Hippocampal formation (tissue), 2 donors: ENCODE data around the gene PLSCR3.
"Not testable (repeated sequence)": the region's sequence is repeated elsewhere in the genome, so short reads cannot be mapped to it uniquely, and the experiment has no call there.

ENCODE experiments used
- DNase-seq, 2 donors: peaks; one replicate each; lab custom pipeline; 2025; lab: John Stamatoyannopoulos, UW

Gene PLSCR3

DNA sequence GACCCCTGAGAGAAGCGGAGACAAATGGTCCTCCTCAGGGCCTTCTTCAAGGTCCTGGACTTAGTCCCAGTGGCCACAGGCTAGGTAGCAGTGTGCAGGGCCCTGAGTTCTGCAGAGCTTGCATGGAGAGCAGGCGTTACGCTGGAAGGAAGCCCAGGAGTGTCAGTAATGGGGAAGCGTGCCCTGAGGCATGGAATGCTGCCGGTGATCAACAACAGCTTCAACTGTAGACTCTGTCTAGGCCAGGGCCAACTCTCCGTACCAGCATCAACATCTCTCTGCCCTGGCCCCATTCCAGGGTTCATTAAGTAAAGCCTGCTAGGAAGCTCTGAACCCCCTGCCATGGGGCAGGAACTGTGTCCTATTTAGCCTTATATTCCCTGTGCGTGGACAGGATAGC is 14.0 kb downstream of the PLSCR3 start:
- DNase-seq = no peak

DNA sequence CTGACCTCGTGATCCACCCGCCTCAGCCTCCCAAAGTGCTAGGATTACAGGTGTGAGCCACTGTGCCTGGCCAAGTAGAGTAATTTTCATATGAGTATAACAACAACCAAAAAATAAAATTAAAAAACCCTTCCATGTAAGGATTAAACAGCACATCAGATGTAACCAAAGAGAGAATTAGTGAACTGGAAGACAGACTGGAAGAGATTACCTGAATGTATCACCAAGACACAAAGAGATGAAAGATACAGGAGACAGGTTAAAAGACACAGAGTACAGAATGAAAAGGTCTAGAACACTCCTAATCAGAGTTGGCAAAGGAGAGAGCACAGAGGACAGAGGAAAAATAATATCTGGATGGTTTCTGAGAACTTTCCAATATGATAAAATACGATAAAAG is 15.2 kb downstream of the PLSCR3 start:
- no peak for DNase-seq

DNA sequence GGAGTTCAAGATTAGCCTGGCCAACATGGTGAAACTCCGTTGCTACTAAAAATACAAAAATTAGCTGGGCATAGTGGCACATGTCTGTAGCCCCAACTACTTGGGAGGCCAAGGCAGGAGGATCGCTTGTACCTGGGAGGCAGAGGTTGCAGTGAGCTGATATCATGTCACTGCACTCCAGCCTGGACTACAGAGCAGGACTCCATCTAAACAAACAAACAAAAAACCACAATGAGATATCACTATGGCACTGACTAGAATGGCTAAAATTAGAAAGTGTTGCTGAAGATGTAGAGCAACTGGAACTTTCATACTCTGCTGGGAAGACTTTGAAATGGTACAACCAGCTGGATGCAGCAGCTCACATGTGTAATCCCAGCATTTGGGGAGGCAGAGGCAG is 20.0 kb downstream of the PLSCR3 start:
- DNase-seq = no peak

DNA sequence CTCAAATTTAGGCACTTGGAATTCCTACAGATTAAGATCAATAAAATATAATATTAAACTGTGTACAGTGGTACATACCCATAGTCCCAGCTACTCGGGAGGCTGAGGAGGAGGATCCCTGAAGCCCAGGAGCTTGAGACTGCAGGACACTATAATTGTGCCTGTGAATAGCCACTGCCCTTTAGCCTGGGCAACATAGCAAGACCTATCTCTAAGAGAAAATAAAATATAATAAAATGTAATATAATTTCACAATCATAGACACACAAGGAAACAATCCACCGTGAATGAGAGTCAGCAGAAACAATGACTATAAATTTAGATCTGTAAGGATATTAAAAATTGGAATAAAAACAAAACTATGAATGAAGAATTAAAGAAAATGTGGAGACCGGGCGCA is 23.5 kb downstream of the PLSCR3 start:
- no peak for DNase-seq

DNA sequence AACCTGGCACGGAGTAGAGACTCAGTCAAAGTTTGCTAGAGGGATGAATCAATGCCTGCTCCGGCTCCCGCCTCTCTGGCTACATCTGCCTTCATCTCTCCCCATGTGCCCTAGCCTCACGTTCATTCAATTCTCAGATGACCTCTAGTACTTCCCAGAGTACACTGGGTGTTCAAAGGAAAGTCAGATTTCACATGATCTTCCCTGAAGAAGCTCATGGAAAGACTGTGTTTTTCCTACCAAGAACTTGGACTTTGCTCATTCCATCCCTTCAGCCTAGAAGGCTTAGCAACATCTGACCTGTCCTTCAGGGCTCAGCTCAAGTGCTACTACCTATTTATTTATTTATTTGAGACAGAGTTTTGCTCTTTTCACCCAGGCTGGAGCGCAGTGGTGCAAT is 24.5 kb downstream of the PLSCR3 start:
- DNase-seq = no peak

DNA sequence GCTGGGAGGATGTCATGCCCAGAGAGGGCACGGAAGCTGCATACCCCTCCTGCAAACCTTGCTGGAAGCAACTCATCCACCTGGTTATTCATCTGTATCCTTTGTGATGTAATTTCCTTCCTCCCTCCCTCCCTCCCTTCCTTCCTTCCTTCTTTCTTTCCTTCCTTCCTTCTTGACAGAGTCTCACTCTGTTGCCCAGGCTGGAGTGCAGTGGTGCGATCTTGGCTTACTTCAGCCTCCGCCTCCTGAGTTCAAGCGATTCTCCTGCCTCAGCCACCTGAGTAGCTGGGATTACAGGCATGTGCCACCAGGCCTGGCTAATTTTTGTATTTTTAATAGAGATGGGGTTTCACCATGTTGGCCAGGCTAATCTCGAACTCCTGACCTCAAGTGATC is 25.7 kb downstream of the PLSCR3 start:
- not testable (repeated sequence) for DNase-seq

DNA sequence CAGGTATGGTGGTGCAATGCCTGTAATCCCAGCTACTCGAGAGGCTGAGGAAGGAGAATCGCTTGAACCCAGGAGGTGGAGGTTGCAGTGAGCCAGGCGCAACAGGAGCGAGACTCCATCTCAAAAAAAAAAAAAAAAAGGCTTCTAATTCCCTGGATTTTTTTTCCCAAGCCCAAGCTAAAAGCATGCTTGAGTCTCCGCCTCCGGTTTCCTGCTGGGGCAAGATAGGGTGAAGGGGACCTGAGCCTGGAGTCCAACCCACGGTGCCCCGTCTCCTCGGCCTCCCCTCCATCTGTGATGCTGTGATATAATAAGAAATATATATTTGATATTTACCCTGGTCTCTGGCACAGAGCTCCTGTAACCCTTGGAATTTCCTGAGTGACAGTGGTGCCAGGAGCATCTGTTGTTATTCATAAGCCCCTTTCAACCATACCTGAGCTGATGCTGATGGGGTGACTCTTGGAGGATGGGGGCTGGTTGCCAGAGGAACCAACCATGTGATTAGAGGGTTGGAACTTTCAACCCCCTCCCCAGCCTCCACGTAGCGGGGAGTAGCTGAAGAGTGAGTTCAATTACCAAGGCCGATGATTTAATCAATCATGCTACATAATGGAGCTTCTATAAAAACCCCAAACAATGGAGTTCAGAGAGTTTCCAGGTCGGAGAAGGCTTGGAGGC is 26.3 kb downstream of the PLSCR3 start:
- DNase-seq = no peak

DNA sequence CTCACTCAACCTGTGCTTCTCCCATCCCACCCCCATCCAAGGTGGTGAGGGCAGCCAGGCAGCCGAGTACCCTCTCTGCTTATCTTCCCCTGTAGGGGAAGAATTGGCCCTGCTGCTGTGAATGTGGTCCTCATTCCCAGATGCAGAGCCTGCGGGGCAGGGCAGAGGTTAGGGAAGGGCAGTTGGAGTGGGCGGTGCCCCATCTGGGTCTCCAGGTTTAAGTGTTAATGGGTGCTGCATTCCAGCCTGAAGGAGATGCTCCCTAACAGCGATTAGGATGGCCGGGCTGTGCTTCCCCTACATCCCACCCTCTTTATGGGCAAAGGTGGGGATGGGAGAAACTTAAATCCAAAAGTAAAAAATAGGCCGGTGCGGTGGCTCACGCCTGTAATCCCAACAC is 27.2 kb downstream of the PLSCR3 start:
- DNase-seq = no peak

DNA sequence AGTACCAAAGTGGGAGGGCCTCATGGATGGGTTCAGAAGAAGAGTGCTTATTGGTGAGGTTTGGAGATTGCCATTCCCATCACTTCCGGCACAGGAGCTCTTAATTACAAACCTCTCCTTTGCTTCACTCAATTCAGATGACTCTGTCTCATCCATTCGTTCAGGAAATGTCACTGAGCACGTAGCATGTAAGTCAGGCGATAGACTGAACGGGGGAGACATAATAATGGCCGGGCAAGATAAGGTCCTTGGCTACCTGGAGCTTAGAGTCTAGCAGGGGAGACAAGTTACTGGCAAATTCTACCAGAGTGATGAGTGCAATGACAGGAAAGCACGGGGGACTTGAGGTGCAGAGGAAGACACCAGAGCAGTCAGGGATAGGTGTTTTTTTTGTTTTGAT is 28.4 kb downstream of the PLSCR3 start:
- DNase-seq = not testable (repeated sequence)

DNA sequence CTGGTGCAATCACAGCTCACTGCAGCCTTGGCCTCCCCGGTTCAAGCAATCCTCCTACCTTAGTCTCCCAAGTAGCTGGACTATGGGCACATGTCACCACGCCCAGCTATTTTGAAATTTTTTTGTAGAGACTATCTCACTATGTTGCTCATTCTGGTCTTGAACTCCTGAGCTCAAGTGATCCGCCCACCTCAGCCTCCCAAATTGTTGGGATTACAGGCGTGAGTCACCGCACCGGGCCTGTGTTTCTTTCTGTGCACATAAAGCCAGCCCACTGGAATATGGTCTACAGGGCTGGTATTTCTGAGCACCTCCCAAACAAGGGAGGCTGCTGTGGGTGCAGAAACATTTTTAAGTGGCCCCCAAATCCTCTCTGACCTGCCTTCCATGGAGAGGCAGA is 31.0 kb downstream of the PLSCR3 start:
- no peak for DNase-seq

DNA sequence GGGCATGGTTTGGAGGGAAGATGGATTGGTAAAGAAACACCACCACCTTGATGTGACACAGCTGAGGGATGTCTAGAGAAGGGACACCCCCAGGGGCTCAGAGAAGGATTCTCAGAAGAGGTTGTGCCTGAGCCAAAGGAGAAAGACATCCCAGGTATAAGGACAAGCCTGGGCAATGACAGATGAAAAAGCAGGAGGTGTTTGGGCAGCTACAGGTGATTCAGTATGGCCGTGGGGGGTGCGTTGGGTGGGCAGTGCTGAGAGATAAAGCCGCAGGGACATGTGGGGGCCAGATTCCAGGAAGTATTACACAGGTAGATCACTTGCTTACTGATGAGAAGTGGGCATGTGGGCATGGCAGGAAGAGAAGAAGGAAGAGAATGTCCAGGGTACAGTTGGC is 32.4 kb downstream of the PLSCR3 start:
- no peak for DNase-seq

DNA sequence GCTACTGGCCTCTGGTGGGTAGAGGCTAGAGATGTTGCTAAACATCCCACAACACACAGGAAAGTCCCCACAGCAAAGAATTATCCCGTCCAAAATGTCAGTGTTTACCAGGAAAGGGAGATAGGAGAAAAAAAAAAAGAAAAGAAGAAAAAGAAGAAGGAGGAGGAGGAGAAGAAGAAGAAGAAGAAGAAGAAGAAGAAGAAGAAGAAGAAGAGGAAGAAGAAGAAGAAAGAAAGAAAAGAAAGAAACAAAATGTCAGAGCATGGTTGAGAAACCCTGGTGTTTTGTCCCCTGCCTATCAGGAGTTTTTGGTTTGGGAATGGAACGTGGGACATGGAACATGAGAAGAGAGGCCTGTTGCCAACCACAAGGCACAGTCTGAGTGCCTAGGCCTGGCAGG is 36.9 kb downstream of the PLSCR3 start:
- no peak for DNase-seq

DNA sequence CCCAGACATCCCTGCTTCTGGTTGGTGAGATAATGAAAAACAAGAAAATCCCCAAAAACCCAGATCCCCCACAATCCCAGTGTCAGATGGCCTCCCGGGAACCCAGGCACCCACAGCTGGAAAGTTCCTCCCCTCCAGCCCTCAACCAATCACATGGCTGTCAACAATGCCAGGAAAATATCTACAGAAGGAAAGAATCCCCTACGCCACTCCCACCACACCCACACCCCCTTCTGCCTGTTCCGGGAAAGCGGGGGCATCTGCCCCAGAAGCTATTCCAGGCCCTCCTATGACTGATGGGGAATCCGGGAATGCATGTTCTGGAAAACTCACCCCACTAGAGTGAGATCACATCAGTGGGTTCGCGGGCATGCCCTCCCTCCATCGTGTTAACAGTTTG is 37.6 kb downstream of the PLSCR3 start:
- no peak for DNase-seq

DNA sequence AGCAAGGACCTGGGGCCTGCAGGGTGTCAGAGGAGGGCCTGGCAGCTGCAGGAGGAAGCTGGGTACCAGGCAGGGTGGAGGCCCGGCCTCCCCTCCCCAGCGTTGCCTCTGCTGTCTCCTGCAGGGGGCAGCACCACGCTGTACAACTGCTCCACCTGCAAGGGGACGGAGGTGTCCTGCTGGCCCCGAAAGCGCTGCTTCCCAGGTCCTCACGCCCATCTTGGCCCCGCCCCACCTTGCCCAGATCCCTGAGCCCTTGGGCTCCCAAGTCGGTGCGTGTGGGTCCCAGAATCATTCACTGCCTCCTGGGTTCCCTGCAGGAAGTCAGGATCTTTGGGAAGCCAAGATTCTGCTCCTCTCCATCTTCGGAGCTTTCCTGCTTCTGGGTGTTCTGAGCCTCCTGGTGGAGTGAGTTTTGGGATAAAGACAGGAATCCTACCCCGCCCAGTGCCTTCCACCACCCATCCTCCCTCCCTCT is 38.2 kb downstream of the PLSCR3 start:
- peak in 1 of 2 donors; percentile 69 for DNase-seq

DNA sequence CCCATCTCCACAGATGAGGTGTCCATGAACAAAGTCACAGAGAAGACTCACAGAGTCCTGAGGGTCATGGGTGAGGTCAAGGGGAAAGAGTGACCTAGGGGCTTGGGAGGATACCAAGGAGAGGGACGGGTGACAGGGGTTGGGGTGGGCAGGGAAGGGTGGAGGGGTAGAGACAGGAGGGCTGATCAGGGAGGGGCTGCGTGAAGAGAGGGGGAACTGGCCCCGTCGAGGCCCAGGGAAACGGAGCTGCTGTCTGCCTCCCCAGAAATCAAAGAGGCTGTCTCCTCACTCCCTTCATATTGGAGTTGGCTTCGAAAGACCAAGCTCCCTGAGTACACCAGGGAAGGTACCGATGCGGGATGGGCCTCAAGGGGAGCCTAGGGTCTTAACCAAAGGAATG is 38.8 kb downstream of the PLSCR3 start:
- DNase-seq = no peak

DNA sequence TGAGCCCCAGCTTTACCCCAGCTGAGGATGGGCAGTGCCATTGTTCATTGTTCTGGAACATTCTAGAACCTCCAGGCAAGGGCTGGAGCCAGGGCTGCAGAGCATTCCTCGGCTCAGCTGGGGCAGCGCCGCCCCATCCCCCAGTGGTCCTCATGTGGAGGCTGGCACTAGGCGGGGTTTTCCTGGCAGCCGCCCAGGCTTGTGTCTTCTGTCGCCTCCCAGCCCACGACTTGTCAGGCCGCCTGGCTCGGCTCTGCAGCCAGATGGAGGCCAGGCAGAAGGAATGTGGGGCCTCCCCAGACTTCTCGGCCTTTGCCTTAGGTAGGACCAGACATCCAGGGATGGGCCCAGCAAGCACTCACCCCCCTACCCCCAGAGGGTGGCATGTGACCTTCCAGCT is 39.3 kb downstream of the PLSCR3 start, which contains the start of gene TMEM95:
TSS of gene TMEM95 (plus strand) at position 104 of the 400 bp plus-strand sequence. CDS start at position 153, 49 bp downstream.
- peak in 1 of 2 donors; percentile 42 for DNase-seq

DNA sequence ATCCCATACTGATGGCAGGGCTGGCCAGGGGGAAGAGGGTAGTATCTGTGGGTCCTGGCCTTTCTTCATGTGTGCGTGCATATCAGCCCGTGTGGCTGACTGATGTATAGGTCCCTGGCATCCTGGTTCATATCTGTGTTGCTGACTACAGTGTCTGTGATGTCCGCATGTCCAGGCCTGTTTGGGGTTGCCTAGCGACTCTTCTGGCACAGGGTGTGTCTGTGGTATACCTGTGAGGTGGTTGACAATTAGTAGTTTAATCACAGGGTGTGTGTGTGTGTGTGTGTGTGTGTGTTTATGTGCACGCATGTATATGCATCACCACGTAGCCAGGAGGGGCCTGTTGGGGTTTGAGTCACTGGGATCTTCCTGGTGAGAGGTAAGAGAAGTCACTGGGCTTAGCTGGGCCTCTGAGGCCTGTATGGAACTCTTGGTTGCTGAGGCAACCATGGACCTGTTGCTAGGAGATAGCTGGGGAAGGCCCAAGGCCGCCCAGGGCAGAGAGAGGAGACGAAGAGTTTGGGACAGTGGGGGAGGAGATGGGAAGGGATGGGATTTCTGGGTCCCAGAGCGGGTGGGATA is 40.0 kb downstream of the PLSCR3 start:
- no peak for DNase-seq

DNA sequence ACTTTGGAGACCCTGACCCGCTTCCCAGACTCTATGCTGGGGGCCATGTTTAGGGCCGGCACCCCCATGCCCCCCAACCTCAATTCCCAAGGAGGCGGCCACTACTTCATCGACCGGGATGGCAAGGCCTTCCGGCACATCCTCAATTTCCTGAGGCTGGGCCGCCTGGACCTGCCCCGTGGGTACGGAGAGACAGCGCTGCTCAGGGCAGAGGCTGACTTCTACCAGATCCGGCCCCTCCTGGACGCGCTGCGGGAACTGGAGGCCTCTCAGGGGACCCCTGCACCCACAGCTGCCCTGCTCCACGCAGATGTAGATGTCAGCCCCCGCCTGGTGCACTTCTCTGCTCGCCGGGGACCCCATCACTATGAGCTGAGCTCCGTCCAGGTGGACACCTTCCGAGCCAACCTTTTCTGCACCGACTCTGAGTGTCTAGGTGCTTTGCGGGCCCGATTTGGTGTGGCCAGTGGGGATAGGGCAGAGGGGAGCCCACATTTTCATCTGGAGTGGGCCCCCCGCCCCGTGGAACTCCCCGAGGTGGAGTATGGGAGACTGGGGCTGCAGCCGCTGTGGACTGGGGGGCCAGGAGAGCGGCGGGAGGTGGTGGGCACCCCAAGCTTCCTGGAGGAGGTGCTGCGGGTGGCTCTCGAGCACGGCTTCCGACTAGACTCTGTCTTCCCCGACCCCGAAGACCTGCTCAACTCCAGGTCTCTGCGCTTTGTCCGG is 41.3 kb downstream of the PLSCR3 start:
- no peak for DNase-seq

DNA sequence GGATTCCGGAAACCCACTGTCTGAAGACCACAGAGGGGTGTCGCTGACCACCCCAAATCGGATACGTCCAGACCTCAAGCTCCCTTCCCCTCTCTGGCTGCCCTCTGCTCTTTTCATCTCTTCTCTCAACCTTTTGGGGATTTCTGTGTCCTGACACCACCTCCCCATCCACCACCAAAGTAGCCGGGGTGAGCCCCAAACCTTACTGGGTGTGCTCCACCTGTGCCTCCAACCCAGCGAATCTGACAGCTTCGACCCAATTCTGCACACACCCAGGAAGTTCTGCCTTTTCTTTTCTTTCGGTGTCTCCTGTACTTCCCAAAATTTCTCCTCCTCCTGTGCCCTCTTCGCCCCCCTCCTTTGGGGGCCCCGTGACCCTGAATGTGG is 41.8 kb downstream of the PLSCR3 start:
- DNase-seq = no peak

DNA sequence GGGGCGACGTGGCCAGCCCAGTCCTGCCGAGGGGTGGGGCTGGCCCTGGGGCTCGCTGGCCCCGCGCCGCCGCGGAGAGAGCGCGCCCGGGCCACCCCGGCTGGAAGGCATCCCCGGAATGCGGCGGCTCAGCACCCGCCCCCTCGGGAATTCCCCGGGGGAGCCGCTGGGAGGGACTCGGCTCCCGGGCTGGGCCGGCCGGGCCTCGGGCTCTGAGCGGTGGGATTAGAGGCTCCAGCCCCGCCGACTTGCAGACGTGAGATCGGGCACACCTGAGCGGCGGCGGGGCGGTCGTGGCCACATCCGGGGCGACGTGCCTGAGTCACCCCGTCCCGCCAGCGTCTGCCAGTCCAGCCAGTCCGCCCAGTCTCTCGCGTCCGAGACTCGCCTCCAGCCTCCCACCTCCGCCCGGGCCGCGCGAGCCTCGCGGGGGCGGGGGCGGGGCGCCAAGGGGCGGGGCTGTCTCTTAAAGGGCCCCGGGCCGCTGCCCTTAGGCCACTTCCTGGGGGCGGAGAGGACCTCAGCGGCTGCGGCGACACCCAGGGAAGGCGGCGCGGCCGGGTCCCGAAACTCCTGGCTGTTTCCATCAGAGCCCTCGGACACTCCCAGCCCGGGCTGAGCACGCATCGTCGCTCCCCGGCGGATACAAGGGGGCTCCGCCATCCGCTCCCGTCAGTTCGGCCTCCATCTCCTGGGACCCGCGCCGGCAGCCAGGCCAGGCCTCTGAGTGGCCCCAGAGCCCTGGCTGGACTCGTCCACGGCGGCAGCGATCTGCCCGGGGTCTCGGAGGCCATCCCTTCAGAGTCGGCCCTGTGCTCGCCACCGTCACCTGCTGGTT is 42.4 kb downstream of the PLSCR3 start, which contains the start of gene KCTD11:
TSS of gene KCTD11 (plus strand) at position 498 of the 838 bp plus-strand sequence.
- peak; percentile 68 to 84 for DNase-seq

DNA sequence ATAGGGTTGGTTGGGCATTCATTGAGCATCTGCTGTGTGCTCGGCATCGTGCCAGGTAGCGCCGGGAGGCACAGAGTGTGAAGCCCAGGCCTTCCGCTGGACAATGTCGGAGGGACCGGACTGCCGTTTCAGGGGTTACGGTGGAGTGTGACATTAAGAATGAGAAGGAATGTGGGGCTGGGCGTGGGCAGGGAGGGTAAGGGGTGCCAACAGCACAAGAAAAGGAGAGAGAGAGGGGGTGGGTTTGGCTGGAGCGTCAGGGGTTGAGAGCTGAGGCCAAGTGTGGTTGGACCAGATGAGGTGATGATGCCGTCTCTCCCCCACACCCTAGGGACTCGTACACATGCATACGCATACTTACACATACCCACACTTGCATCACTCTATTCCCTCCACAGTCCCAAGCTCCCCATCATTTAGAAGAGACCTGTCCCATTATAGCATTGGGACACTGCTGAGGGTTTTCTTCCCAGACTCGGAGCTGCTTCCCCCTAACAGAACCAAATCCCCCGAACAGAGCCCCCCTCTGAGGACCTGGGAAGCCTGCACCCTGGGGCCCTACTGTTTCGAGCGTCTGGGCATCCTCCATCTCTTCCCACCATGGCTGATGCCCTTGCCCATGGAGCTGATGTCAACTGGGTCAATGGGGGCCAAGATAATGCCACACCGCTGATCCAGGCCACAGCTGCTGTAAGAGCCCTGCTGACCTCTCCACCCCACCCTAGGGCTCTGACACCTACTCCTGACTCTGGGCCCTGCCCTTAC is 45.7 kb downstream of the PLSCR3 start:
- DNase-seq = no peak
